GM06990 (cell line): Measurements from ENCODE around the gene CCBE1.

ENCODE experiments used
- DNase-seq: peaks from one replicate; pipeline ENCODE4 v3.0.0-alpha.2; 2011; ENCODE audit not compliant: insufficient read length; ENCODE audit errors: extremely low read depth
- H3K27me3 ChIP-seq: replicated peaks from 2 replicates; pipeline ENCODE4 v1.6.0; 2011; ENCODE audit warnings: low read length; ENCODE audit not compliant: control insufficient read depth, insufficient read depth
- H3K36me3 ChIP-seq: 2 replicates; pipeline ENCODE4 v1.5.1; 2011; ENCODE audit warnings: low read length; ENCODE audit not compliant: control insufficient read depth, insufficient read depth
- H3K4me3 ChIP-seq: replicated peaks from 2 replicates; pipeline ENCODE4 v1.5.1; 2011; ENCODE audit warnings: low read depth, mild to moderate bottlenecking, control low read depth, low read length
- TF ChIP-seq, protein P1 (sequence below): IDR thresholded peaks from 2 replicates; pipeline ENCODE4 v1.5.1; 2011; ENCODE audit warnings: low read length, control low read depth, mild to moderate bottlenecking, inconsistent platforms; ENCODE audit not compliant: insufficient read depth, poor library complexity, severe bottlenecking

CCBE1 gene

DNA sequence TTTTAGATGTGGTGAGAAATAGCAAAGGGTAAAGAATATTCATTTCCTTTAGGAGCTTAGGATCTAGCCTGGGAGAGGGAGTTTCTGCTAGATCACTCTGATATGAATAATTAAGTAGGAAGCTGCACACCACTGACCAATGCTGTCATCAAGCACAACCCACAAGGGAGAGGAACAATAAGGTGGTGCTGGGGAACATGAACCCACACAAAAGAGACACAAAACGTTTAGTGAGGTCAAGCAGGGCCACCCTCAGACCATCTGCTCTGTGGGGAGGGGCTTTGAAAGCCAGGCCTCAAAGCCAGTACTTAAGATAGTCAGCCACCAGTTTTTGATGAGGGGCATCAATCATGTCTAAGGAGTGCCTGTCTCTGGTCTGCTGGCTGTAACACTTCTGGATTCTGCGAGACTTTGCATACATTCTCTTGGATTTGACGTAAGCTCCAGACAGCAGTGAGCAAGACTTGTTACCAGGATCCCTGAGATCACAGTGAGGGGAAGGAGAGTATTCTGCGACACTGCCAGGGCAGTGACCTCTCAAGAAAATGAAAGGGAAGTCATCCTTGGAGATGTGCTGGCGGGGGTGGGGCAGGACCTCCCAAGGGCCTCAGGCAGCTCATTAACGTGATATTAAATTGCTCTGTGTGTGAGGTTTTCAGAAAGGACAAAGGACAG is 127.0 kb downstream of the CCBE1 start:
- DNase-seq, result no peak
- TF ChIP-seq, protein P1, sequence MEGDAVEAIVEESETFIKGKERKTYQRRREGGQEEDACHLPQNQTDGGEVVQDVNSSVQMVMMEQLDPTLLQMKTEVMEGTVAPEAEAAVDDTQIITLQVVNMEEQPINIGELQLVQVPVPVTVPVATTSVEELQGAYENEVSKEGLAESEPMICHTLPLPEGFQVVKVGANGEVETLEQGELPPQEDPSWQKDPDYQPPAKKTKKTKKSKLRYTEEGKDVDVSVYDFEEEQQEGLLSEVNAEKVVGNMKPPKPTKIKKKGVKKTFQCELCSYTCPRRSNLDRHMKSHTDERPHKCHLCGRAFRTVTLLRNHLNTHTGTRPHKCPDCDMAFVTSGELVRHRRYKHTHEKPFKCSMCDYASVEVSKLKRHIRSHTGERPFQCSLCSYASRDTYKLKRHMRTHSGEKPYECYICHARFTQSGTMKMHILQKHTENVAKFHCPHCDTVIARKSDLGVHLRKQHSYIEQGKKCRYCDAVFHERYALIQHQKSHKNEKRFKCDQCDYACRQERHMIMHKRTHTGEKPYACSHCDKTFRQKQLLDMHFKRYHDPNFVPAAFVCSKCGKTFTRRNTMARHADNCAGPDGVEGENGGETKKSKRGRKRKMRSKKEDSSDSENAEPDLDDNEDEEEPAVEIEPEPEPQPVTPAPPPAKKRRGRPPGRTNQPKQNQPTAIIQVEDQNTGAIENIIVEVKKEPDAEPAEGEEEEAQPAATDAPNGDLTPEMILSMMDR, result no peak
- no peaks in the 10 kb centered on the region for H3K36me3 ChIP-seq
- no peak overlapping the region for H3K4me3 ChIP-seq
- peaks cover 2% of the 10 kb centered on the region for H3K27me3 ChIP-seq

GRCh38 chr18:59569390-59569791 is 127.8 kb downstream of the CCBE1 start:
- Histone ChIP-seq H3K4me3 (no peak overlapping the region), H3K27me3 (peaks cover 2% of the 10 kb centered on the region), H3K36me3 (no peaks in the 10 kb centered on the region)
- TF ChIP-seq, protein P1, result no peak
- DNase-seq, result no peak

GRCh38 chr18:59567431-59567830 is 129.8 kb downstream of the CCBE1 start:
- no peak for DNase-seq
- TF ChIP-seq, protein P1, result no peak
- Histone ChIP-seq H3K36me3 (no peaks in the 10 kb centered on the region), H3K27me3 (peaks cover 2% of the 10 kb centered on the region), H3K4me3 (no peak overlapping the region)

DNA sequence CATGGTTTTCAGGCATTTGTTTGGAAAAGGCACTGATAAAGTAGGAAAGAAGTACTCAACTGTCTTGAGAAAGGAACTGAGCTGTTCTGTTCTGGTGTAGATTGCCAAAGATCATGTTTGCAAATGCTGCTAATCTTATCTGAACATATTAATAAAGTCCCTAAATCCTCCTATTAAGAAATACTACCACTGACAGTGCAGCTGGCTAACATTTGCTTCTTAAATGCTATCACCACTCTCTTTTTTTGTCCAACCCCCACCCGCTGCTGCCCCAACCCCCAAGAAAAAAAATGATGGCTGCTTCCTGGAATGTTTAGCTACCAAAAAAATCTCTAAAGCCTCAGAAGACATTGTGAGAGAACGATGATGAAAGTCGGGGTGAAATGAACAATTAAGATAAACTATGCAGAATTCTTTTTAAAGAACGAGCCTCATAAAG is 130.7 kb downstream of the CCBE1 start:
- peaks cover 2% of the 10 kb centered on the region for H3K27me3 ChIP-seq
- TF ChIP-seq, protein P1, result no peak
- no peak for DNase-seq
- no peak overlapping the region for H3K4me3 ChIP-seq
- H3K36me3 ChIP-seq, result no peaks in the 10 kb centered on the region

GRCh38 chr18:59565957-59566356 is 131.3 kb downstream of the CCBE1 start:
- Histone ChIP-seq H3K27me3 (peaks cover 2% of the 10 kb centered on the region), H3K4me3 (no peak overlapping the region), H3K36me3 (no peaks in the 10 kb centered on the region)
- no peak for DNase-seq
- TF ChIP-seq, protein P1, result no peak

- TF ChIP-seq, protein P1, result no peak
- DNase-seq, result no peak
- no peak overlapping the region for H3K4me3 ChIP-seq
- H3K27me3 ChIP-seq, result peaks cover 2% of the 10 kb centered on the region
- H3K36me3 ChIP-seq, result no peaks in the 10 kb centered on the region
These were observed 132.7 kb downstream of the CCBE1 start for GRCh38 chr18:59564561-59564960.
